HEK293T (cell line): ENCODE results near the gene ANKS1A.

Experiments
- BHLHE40 ChIP-seq: fragments of 450-650 bp; IDR thresholded peaks from 2 replicates; pipeline ENCODE4 v1.6.1; 2016; ENCODE audit warnings: mild to moderate bottlenecking, moderate library complexity, borderline replicate concordance
- ELF4 ChIP-seq: fragments of 450-650 bp; IDR thresholded peaks from 2 replicates; pipeline ENCODE4 v1.6.1; 2017; ENCODE audit warnings: antibody characterized with exemption
- L3MBTL2 ChIP-seq: fragments of 450-650 bp; conservative IDR thresholded peaks from 2 replicates; pipeline ENCODE4 v1.6.1; 2016; ENCODE audit warnings: mild to moderate bottlenecking
- SP1 ChIP-seq: fragments of 450-650 bp; IDR thresholded peaks from 2 replicates; pipeline ENCODE4 v1.6.1; 2017
- SUZ12 ChIP-seq: fragments of 450-650 bp; IDR thresholded peaks from 2 replicates; pipeline ENCODE4 v1.6.1; 2016; ENCODE audit warnings: mild to moderate bottlenecking
- ZNF384 ChIP-seq: fragments of 450-650 bp; IDR thresholded peaks from 2 replicates; pipeline ENCODE4 v1.6.1; 2016

GRCh38 chr6:35058358-35058675 is 169.3 kb downstream of the ANKS1A start:
- TF ChIP-seq SP1: no peak
- TF ChIP-seq ELF4: no peak
- no peak for TF ChIP-seq ZNF384
- TF ChIP-seq BHLHE40: no peak
- TF ChIP-seq SUZ12: no peak
- TF ChIP-seq L3MBTL2: no peak
